Transverse colon (tissue), 4 donors: Measurements from ENCODE around the gene EEFSEC. TPM values are rescaled to one million over a fixed set of nuclear protein-coding genes. Genes with fewer than 3 reads are reported as not detected.

Experiments
- DNase-seq: peaks from one replicate; pipeline ENCODE4 v3.0.0-alpha.2; 2019
- H3K27ac ChIP-seq, 4 donors: fragments of 200-600 bp; sonication (generic); 2 replicates each; pipeline ENCODE4 v1.5.1; 2016 to 2018; ENCODE audit warnings: inconsistent platforms in 4 of 4
- H3K27me3 ChIP-seq: fragments of 200-600 bp; sonication (generic); 2 replicates; pipeline ENCODE4 v1.5.1; 2017; ENCODE audit warnings: inconsistent platforms
- H3K36me3 ChIP-seq, 4 donors: fragments of 200-600 bp; sonication (generic); 2 replicates each; pipeline ENCODE4 v1.5.1; 2017 to 2019; ENCODE audit warnings: inconsistent platforms in 4 of 4
- H3K4me1 ChIP-seq, 4 donors: fragments of 200-600 bp; sonication (generic); 2 replicates each; pipeline ENCODE4 v1.5.1; 2017 to 2020; ENCODE audit warnings: inconsistent platforms in 4 of 4
- H3K4me3 ChIP-seq, 4 donors: fragments of 200-600 bp; sonication (generic); 1 replicate in 1 of 4; 2 replicates in 3 of 4; pipeline versions ENCODE4 v1.5.1 to v1.6.1; 2017 to 2019; ENCODE audit warnings: inconsistent platforms in 4 of 4
- H3K9me3 ChIP-seq, 2 donors: fragments of 200-600 bp; sonication (generic); 2 replicates each; pipeline ENCODE4 v1.5.1; 2017 to 2019; ENCODE audit warnings: inconsistent platforms in 2 of 2
- EP300 ChIP-seq: sonication (generic); formaldehyde crosslinking; IDR thresholded peaks from one replicate; pipeline ENCODE4 v1.6.1; 2017; ENCODE audit warnings: antibody characterized with exemption, low read depth
- POLR2A ChIP-seq: fragments of 450-650 bp; IDR thresholded peaks from one replicate; pipeline ENCODE4 v1.6.1; 2016; ENCODE audit warnings: antibody characterized with exemption, mild to moderate bottlenecking, moderate library complexity
- POLR2AphosphoS5 ChIP-seq, 3 donors: sonication (generic); formaldehyde crosslinking; IDR thresholded peaks; one replicate each; pipeline ENCODE4 v1.6.1; 2016; ENCODE audit warnings: antibody characterized with exemption in 3 of 3
- WGBS, 2 donors: methylation state at CpG; one replicate each; pipeline ENCODE4 v1.1.5; 2018; ENCODE audit warnings: low coverage in 1 of 2; 5-methylcytosine and 5-hydroxymethylcytosine counted together
- in situ Hi-C, 4 donors: fragments of 200-750 bp; cut with MboI; loops; one replicate each; pipeline versions ENCODE4 v1.15.0 to v1.15.1; 2017; ENCODE audit warnings: low sequenced_read_pairs in 3 of 4, low pct_ligation_motif_present in 1 of 4, low pct_unique_long_range_greater_than_20kb in 1 of 4
- intact Hi-C: fragments of 100-400 bp; cut with DNase I; formaldehyde crosslinking; loops from one replicate; pipeline ENCODE4 v1.15.1; 2023; ENCODE audit warnings: low total_unique reads
- total RNA-seq, 4 donors: library from RNA; depleted of rRNA; stranded (reverse); fragments of >200 nt; gene quantifications; one replicate each; pipeline ENCODE4 v1.1.0, GENCODE V29; 2016
- TF ChIP-seq, protein P1 (sequence below), 5 experiments: fragments of 200-600 bp in 3 of 5; fragments of 450-650 bp in 2 of 5; sonication (generic) in 3 of 5; IDR thresholded peaks; 1 replicate in 2 of 5; 2 replicates in 3 of 5; pipeline ENCODE4 v1.5.1; 2016 to 2017; ENCODE audit warnings: antibody characterized with exemption in 5 of 5, inconsistent platforms in 3 of 5, mild to moderate bottlenecking in 2 of 5, moderate library complexity in 1 of 5

The EEFSEC gene
- total RNA-seq, 4 donors from 2014 or later: 10.3 to 16.8 (median 14.2) TPM

DNA sequence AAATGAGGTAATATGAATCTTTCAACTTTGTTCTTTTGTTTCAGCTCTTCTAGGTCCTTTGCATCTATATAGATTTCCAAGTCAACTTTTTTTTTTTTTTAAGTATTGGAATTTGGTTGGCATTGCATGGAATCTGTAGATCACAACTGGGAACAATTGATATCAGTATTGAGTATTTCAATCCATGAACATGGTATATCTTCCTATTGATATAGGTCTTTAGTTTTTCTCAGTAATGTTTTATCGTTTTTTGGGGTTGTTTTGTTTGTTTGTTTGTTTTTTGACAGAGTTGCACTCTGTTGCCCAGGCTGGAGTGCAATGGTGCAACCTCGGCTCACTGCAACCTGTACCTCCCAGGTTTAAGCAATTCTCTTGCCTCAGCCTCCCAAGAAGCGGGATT, 137.2 kb downstream of the EEFSEC start:
- Histone ChIP-seq H3K36me3 (no peaks in the 10 kb centered on the region), H3K9me3 (peaks cover 0 to 4% of the 10 kb centered on the region in 2 donors), H3K4me3 (no peak overlapping the region), H3K4me1 (no peaks in the 10 kb centered on the region), H3K27ac (no peak overlapping the region), H3K27me3 (no peaks in the 10 kb centered on the region)
- DNase-seq: no peak
- TF ChIP-seq, protein P1, sequence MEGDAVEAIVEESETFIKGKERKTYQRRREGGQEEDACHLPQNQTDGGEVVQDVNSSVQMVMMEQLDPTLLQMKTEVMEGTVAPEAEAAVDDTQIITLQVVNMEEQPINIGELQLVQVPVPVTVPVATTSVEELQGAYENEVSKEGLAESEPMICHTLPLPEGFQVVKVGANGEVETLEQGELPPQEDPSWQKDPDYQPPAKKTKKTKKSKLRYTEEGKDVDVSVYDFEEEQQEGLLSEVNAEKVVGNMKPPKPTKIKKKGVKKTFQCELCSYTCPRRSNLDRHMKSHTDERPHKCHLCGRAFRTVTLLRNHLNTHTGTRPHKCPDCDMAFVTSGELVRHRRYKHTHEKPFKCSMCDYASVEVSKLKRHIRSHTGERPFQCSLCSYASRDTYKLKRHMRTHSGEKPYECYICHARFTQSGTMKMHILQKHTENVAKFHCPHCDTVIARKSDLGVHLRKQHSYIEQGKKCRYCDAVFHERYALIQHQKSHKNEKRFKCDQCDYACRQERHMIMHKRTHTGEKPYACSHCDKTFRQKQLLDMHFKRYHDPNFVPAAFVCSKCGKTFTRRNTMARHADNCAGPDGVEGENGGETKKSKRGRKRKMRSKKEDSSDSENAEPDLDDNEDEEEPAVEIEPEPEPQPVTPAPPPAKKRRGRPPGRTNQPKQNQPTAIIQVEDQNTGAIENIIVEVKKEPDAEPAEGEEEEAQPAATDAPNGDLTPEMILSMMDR (IDR thresholded peaks at IDR 0.05): no peak
- TF ChIP-seq POLR2AphosphoS5 (IDR thresholded peaks at IDR 0.05): no peak
- intact Hi-C loops: no loop called here
- 91 to 100% methylated on average over 2 to 3 of the region's 3 CpGs for WGBS, 2 donors
- in situ Hi-C loops: no loop called here

DNA sequence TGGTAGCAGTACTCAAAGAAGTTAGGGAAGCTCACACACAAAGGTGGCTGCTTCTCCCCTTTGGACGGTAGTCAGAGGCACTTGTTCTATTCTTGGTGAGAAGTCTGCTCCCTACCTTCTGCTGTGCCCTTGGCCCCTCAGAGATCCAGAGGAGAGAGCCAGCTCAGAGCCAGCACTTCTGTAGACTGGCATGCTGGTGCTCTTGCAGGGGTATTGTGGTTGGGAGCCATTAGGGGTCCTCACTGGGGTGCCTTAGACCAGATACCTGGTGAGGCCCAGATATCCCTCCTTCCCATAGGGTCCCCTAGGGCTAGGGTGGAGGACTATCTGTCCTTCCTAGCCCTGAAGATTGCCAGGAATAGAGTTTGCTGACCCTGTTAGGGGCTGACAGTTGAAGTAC, 140.6 kb downstream of the EEFSEC start:
- in situ Hi-C loops: no loop called here
- Histone ChIP-seq H3K27ac (no peak overlapping the region), H3K4me3 (no peak overlapping the region), H3K9me3 (peaks cover 0 to 4% of the 10 kb centered on the region in 2 donors), H3K36me3 (no peaks in the 10 kb centered on the region), H3K27me3 (no peaks in the 10 kb centered on the region), H3K4me1 (no peaks in the 10 kb centered on the region)
- intact Hi-C loops: no loop called here
- no peak for TF ChIP-seq POLR2AphosphoS5 (IDR thresholded peaks at IDR 0.05)
- TF ChIP-seq EP300: no peak
- no peak for TF ChIP-seq POLR2A
- TF ChIP-seq, protein P1 (IDR thresholded peaks at IDR 0.05): no peak
- 60 to 100% methylated on average over 1 of the region's 1 CpG for WGBS, 2 donors
- no peak for DNase-seq

DNA sequence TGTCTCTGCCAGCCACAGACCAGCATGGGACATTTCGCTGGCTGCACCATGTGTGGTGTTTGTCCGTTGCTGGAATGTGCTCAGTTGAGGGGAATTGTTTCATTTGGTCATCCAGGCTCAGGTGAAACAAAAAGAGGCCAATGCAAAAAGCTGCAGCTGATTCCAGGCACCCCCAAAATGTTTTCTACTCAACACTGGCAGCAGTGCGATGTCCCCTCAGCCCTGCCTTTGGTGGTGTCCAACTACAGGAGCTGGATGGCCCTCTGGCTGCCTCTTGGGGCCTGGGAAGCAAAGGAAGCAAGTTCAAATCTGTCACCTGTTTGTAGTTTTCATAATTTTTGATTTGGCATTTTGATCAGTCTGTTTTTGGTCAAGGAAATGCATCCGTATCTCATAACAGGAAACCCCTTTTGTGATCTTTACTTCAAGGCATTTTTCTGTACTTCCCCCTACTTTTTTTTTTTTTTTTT, 141.8 kb downstream of the EEFSEC start:
- Histone ChIP-seq H3K27me3 (no peaks in the 10 kb centered on the region), H3K9me3 (peaks cover 0 to 4% of the 10 kb centered on the region in 2 donors), H3K4me3 (no peak overlapping the region), H3K4me1 (no peaks in the 10 kb centered on the region), H3K36me3 (no peaks in the 10 kb centered on the region), H3K27ac (no peak overlapping the region)
- TF ChIP-seq POLR2A: no peak
- TF ChIP-seq, protein P1 (IDR thresholded peaks at IDR 0.05): no peak
- no peak for TF ChIP-seq POLR2AphosphoS5 (IDR thresholded peaks at IDR 0.05)
- TF ChIP-seq EP300: no peak
- intact Hi-C loops (no loop called here), in situ Hi-C loops (no loop called here)
- WGBS, 2 donors: 90 to 91% methylated on average over 1 to 4 of the region's 4 CpGs
- DNase-seq: no peak

DNA sequence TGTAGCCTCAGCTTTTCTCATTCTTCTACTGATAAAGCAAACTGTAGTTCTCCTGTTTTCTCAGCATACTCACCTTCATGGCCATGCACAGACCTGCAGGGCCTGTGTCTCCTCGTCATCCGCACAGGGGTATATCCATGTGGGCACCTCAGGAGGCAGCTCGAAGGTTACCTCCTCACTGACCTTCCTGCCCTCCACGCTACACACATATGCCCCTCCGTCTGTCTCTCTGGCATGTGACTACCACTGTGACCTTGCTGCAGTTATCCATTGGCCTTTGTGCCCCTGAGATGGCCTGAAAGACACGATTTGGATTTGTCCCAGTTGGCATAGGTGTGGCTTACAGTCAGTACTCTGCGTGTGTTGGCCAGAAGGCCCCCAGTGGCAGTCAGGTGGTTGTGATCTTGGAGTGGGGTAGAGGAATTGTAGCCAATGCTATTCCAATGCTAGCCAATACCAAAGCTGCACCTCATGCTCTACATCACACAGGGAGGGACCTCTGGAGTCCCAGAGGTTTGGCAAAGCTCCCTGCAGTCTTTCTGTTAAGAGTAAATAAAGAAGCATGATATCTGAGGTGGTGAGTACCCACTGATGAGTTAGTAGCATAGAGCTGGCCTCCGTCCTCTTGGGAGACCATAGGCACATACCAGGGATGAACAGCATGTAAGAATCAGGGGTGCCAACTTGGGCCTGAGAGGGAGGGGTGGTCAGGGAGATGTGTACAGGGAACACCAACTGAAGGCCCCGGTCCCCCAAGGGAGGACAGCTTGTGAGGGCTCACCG, 143.4 kb downstream of the EEFSEC start:
- H3K4me1 ChIP-seq: no peaks in the 10 kb centered on the region
- H3K27ac ChIP-seq: no peak overlapping the region
- in situ Hi-C loops: no loop called here
- 98 to 100% methylated on average over 5 to 10 of the region's 10 CpGs for WGBS, 2 donors
- intact Hi-C loops: no loop called here
- H3K4me3 ChIP-seq: no peak overlapping the region
- no peak for DNase-seq
- no peaks in the 10 kb centered on the region for H3K36me3 ChIP-seq
- H3K9me3 ChIP-seq: no peaks in the 10 kb centered on the region
- no peaks in the 10 kb centered on the region for H3K27me3 ChIP-seq
- no peak for TF ChIP-seq POLR2AphosphoS5 (IDR thresholded peaks at IDR 0.05)
- no peak for TF ChIP-seq POLR2A
- TF ChIP-seq, protein P1 (IDR thresholded peaks at IDR 0.05): no peak
